ENCODE data around the gene AMY2B. TPM values are rescaled to one million over a fixed set of nuclear protein-coding genes. Genes with fewer than 3 reads are reported as not detected.
"Not testable (repeated sequence)": the region's sequence is repeated elsewhere in the genome, so short reads cannot be mapped to it uniquely, and the experiment has no call there.

Gene AMY2B
- total and polyA plus RNA-seq, 2 of the 8 experiments (the other 6 are each of a cell fraction or from before 2014, with no cell fraction given): 2.0 to 2.1 TPM

DNA sequence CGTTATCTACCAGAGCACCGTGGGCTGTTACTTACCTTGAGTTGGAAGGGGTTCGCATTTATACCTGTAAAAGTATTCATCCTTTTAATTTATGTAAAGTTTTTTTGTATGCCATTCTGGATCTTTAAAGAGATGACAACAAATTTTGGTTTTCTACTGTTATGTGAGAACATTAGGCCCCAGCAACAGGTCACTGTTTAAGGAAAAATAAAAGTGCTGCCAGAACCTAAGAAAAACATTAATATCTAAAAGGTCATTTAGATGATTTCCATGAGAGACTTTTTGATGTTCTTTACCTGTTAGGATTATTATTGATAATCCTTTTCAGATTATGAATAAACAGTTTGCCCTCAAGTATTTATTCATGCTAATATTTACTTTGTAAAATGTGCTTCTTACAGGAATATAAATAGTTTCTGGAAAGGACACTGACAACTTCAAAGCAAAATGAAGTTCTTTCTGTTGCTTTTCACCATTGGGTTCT lies 45.6 kb downstream of the AMY2B start, which contains the start of gene AMY2A:
TSS of gene AMY2A (plus strand) at position 434 of the 484 bp plus-strand sequence. CDS start at position 448, 14 bp downstream.
- H3K27me3 ChIP-seq (replicated peaks in 1 of 4; ENCODE audit: control insufficient read depth in 3 of 4, extremely low read depth in 1 of 4, insufficient read depth in 3 of 4, low read length in 3 of 4); H4K20me1 ChIP-seq (replicated peaks in 1 of 2; ENCODE audit: control insufficient read depth in 1 of 2, insufficient read depth in 2 of 2, low read length in 2 of 2); H3K18ac ChIP-seq (ENCODE audit: extremely low read depth, low read length); H4K5ac ChIP-seq (ENCODE audit: insufficient read length, low read depth, low read length); H3K4me2 ChIP-seq (ENCODE audit: insufficient read depth in 1 of 2, low read depth in 2 of 2, low read length in 2 of 2); H3K4ac ChIP-seq (replicated peaks; ENCODE audit: insufficient read length, low read depth, low read length); H2BK12ac ChIP-seq (ENCODE audit: low read depth, low read length); H2BK5ac ChIP-seq (ENCODE audit: low read depth, low read length); H2BK20ac ChIP-seq (ENCODE audit: low read length); DNase-seq (ENCODE audit: low read depth in 1 of 2, low spot score in 2 of 2); H4K8ac ChIP-seq (ENCODE audit: extremely low read depth, insufficient read depth, low read length); H2AK5ac ChIP-seq (ENCODE audit: low read depth, low read length); H4K91ac ChIP-seq (replicated peaks; ENCODE audit: insufficient read length, low read length); H3K79me2 ChIP-seq (ENCODE audit: control insufficient read depth in 1 of 2, insufficient read depth in 2 of 2, low read length in 2 of 2); H3K79me1 ChIP-seq (ENCODE audit: low read depth, low read length); H2BK15ac ChIP-seq (ENCODE audit: low read length); H3K14ac ChIP-seq (ENCODE audit: insufficient read length); POLR2A ChIA-PET (ENCODE audit: partially characterized antibody); H2BK120ac ChIP-seq (replicated peaks; ENCODE audit: low read depth, low read length); H3K4me1 ChIP-seq (replicated peaks in 1 of 4; ENCODE audit: control insufficient read depth in 3 of 4, insufficient read depth in 4 of 4, low read length in 3 of 4); H3K56ac ChIP-seq (replicated peaks; ENCODE audit: insufficient read length, low read depth, low read length); H3K9me3 ChIP-seq (ENCODE audit: insufficient read depth in 2 of 2, low read depth in 1 of 2, low read length in 1 of 2); H3K36me3 ChIP-seq (ENCODE audit: control insufficient read depth in 2 of 4, insufficient read depth in 4 of 4, low read length in 3 of 4); H3K23me2 ChIP-seq (ENCODE audit: low read depth, low read length); CTCF ChIA-PET (ENCODE audit: partially characterized antibody); H2AFZ ChIP-seq (ENCODE audit: low read length); H3K27ac ChIP-seq (ENCODE audit: low read depth, low read length); H3K4me3 ChIP-seq (ENCODE audit: extremely low read depth in 1 of 4, insufficient read depth in 2 of 4, low read depth in 3 of 4, low read length in 4 of 4); H3K9ac ChIP-seq (replicated peaks in 1 of 4; ENCODE audit: extremely low read depth in 1 of 4, low read depth in 3 of 4, low read length in 3 of 4); H3K23ac ChIP-seq (ENCODE audit: insufficient read length); FAIRE-seq: not testable (repeated sequence)
- WGBS, 2 experiments (ENCODE audit: extremely low coverage in 1 of 2, insufficient coverage in 1 of 2, insufficient read length in 1 of 2, insufficient replicate concordance in 2 of 2, low coverage in 1 of 2, low lambda C conversion rate in 2 of 2, missing lambda C conversion rate in 1 of 2): 96% methylated on average over 3 of the region's 3 CpGs; no CpG with 5 or more reads in 1 of the 2 experiments

DNA sequence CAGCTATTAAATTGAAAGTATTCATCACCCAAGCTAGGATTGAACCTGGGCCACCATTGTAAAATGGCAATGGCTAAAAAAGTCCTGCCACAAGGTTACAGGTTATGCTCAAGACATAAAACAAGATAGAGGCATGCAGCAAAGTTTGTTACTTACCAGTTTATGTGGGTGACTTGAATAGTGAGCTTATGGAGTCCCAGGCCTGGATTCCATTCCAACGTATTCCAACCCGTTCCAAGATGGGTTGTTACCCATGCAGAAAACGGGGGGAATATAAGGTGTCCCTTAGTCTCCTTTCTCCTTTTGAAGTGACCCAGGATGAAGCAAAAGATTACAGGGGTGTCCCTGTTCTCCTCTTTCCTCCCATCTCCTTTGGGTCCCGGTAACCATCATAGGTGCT lies 56.0 kb downstream of the AMY2B start:
- H4K8ac ChIP-seq (ENCODE audit: extremely low read depth, insufficient read depth, low read length); H2AFZ ChIP-seq (ENCODE audit: low read length); H4K91ac ChIP-seq (replicated peaks; ENCODE audit: insufficient read length, low read length); CTCF ChIA-PET (ENCODE audit: partially characterized antibody); H4K20me1 ChIP-seq (replicated peaks in 1 of 2; ENCODE audit: control insufficient read depth in 1 of 2, insufficient read depth in 2 of 2, low read length in 2 of 2); H2BK120ac ChIP-seq (replicated peaks; ENCODE audit: low read depth, low read length); H3K23ac ChIP-seq (ENCODE audit: insufficient read length); H3K23me2 ChIP-seq (ENCODE audit: low read depth, low read length); POLR2A ChIA-PET (ENCODE audit: partially characterized antibody); H2AK5ac ChIP-seq (ENCODE audit: low read depth, low read length); FAIRE-seq; H2BK15ac ChIP-seq (ENCODE audit: low read length); H3K4me2 ChIP-seq (ENCODE audit: insufficient read depth in 1 of 2, low read depth in 2 of 2, low read length in 2 of 2); H2BK12ac ChIP-seq (ENCODE audit: low read depth, low read length); H2BK20ac ChIP-seq (ENCODE audit: low read length); H3K4ac ChIP-seq (replicated peaks; ENCODE audit: insufficient read length, low read depth, low read length); H3K14ac ChIP-seq (ENCODE audit: insufficient read length); H3K4me1 ChIP-seq (replicated peaks in 1 of 4; ENCODE audit: control insufficient read depth in 3 of 4, insufficient read depth in 4 of 4, low read length in 3 of 4); H4K5ac ChIP-seq (ENCODE audit: insufficient read length, low read depth, low read length); H3K18ac ChIP-seq (ENCODE audit: extremely low read depth, low read length); H3K4me3 ChIP-seq (ENCODE audit: extremely low read depth in 1 of 4, insufficient read depth in 2 of 4, low read depth in 3 of 4, low read length in 4 of 4); H3K9me3 ChIP-seq (ENCODE audit: insufficient read depth in 2 of 2, low read depth in 1 of 2, low read length in 1 of 2); H3K79me2 ChIP-seq (ENCODE audit: control insufficient read depth in 1 of 2, insufficient read depth in 2 of 2, low read length in 2 of 2); H3K56ac ChIP-seq (replicated peaks; ENCODE audit: insufficient read length, low read depth, low read length); H3K79me1 ChIP-seq (ENCODE audit: low read depth, low read length); DNase-seq (ENCODE audit: low read depth in 1 of 2, low spot score in 2 of 2); H3K9ac ChIP-seq (replicated peaks in 1 of 4; ENCODE audit: extremely low read depth in 1 of 4, low read depth in 3 of 4, low read length in 3 of 4); H3K27ac ChIP-seq (ENCODE audit: low read depth, low read length); H3K27me3 ChIP-seq (replicated peaks in 1 of 4; ENCODE audit: control insufficient read depth in 3 of 4, extremely low read depth in 1 of 4, insufficient read depth in 3 of 4, low read length in 3 of 4); H2BK5ac ChIP-seq (ENCODE audit: low read depth, low read length); H3K36me3 ChIP-seq (ENCODE audit: control insufficient read depth in 2 of 4, insufficient read depth in 4 of 4, low read length in 3 of 4): not testable (repeated sequence)
- WGBS, 2 experiments (ENCODE audit: extremely low coverage in 1 of 2, insufficient coverage in 1 of 2, insufficient read length in 1 of 2, insufficient replicate concordance in 2 of 2, low coverage in 1 of 2, low lambda C conversion rate in 2 of 2, missing lambda C conversion rate in 1 of 2): 95% methylated on average over 3 of the region's 4 CpGs; no CpG with 5 or more reads in 1 of the 2 experiments
